ENCODE measurements around the gene SELENOV.

Gene SELENOV

DNA sequence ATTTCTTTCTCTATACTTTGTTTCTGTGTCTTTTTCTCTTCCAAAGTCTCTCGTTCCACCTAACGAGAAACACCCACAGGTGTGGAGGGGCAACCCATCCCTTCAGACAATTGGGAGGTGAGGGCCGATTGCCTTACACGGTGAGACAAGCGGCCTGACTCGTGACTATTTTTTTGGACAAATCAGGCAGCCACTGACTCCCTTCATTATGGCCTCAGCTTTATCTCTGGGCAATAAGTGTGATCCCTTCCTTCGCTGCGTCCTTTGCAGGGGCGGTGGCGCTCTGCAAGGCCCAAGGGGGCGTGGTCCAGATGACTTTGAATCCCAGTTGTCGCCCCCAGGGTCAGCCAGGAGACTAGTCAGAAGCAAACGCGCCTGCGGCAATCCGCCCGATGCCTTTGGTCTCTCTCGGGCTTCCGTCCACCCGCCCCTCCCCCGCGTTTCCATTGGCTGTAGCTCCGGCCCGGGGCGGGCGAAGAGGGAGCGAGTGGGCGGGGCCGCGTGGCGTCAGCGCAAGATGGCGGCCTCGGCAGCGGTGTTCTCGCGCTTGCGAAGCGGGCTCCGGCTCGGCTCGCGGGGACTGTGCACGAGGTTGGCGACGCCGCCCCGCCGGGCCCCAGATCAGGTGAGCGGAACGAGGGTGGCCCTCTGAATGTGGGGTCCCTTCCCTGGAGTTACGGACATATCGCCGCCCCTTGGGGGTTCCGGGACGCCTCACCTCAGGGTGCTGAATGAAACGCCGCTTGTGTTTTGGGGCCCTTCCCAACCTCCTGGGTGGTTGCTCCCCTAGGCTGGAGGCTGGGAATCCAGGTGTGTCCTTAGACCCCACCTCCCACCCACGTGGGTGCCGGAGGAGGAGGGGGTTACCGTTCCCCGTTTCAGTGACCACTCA is 34.4 kb upstream of the SELENOV start, which contains the start of gene TIMM50:
Gene TIMM50, plus strand, starts transcription at position 502 of the 892 bp plus-strand sequence. Its CDS starts 16 bp downstream, at position 518.
- H3K4me1 ChIP-seq (ENCODE audit: control insufficient read depth, low read length) = peaks cover 20% of the 10 kb centered on the region
- peaks cover 7% of the 10 kb centered on the region for H3F3A ChIP-seq (ENCODE audit: control insufficient read depth, insufficient read depth)
- H3K79me2 ChIP-seq (ENCODE audit: control insufficient read depth, low read length) = peaks cover 36% of the 10 kb centered on the region
- no peaks in the 10 kb centered on the region for H4K20me1 ChIP-seq (ENCODE audit: control insufficient read depth, insufficient read depth, low read depth, low read length)
- peaks cover 47% of the 10 kb centered on the region for H3K36me3 ChIP-seq (ENCODE audit: control insufficient read depth, low read length)
- H3K9me3 ChIP-seq (ENCODE audit: control insufficient read depth, insufficient read depth, low read length) = no peaks in the 10 kb centered on the region
- H3K9me2 ChIP-seq (replicated peaks; ENCODE audit: control insufficient read depth, low read length) = no peaks in the 10 kb centered on the region
- no peak for TF ChIP-seq EZH2phosphoT487 (IDR thresholded peaks at IDR 0.05; ENCODE audit: borderline replicate concordance, low read length)
- no peak for TF ChIP-seq CTCF (IDR thresholded peaks at IDR 0.05; ENCODE audit: low read depth, low read length, poor library complexity, severe bottlenecking)
- H3K4me2 ChIP-seq (ENCODE audit: low read length) = peak within 1 kb of the TSS; percentile 94
- H3K4me3 ChIP-seq (ENCODE audit: low read length) = peak within 1 kb of the TSS; percentile 90
- no peaks in the 10 kb centered on the region for H3K27me3 ChIP-seq (ENCODE audit: control insufficient read depth, low read length)
- peak within 1 kb of the TSS; percentile 51 for H3K27ac ChIP-seq (ENCODE audit: low read depth, low read length)

DNA sequence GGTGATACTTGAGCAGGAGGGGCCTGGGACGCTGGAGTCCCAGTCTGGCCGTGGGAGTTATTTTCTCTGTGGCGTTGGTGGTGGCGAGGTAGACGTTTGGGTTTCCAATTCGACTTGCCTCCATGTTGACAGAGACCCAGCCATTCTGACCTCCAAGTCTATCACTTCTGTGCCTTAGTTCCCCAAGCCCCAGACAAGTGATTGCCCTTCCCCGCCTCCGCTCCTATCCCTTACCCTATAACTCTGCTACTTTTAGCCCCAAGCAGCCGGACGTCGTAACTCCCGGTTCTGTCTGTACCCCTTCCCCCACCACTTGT is 33.8 kb upstream of the SELENOV start:
- Histone ChIP-seq H3K4me2 (ENCODE audit: low read length) (peak overlapping the region; percentile 94), H4K20me1 (ENCODE audit: control insufficient read depth, insufficient read depth, low read depth, low read length) (no peaks in the 10 kb centered on the region), H3F3A (ENCODE audit: control insufficient read depth, insufficient read depth) (peaks cover 7% of the 10 kb centered on the region), H3K4me3 (ENCODE audit: low read length) (peak overlapping the region; percentile 90), H3K36me3 (ENCODE audit: control insufficient read depth, low read length) (peaks cover 47% of the 10 kb centered on the region), H3K9me3 (ENCODE audit: control insufficient read depth, insufficient read depth, low read length) (no peaks in the 10 kb centered on the region), H3K27me3 (ENCODE audit: control insufficient read depth, low read length) (no peaks in the 10 kb centered on the region), H3K27ac (ENCODE audit: low read depth, low read length) (peak overlapping the region; percentile 51), H3K9me2 (replicated peaks; ENCODE audit: control insufficient read depth, low read length) (no peaks in the 10 kb centered on the region), H3K4me1 (ENCODE audit: control insufficient read depth, low read length) (peaks cover 20% of the 10 kb centered on the region), H3K79me2 (ENCODE audit: control insufficient read depth, low read length) (peaks cover 36% of the 10 kb centered on the region)
- no peak for TF ChIP-seq EZH2phosphoT487 (IDR thresholded peaks at IDR 0.05; ENCODE audit: borderline replicate concordance, low read length)
- TF ChIP-seq CTCF (IDR thresholded peaks at IDR 0.05; ENCODE audit: low read depth, low read length, poor library complexity, severe bottlenecking) = no peak

- Histone ChIP-seq H3F3A (ENCODE audit: control insufficient read depth, insufficient read depth) (peaks cover 7% of the 10 kb centered on the region), H4K20me1 (ENCODE audit: control insufficient read depth, insufficient read depth, low read depth, low read length) (no peaks in the 10 kb centered on the region), H3K79me2 (ENCODE audit: control insufficient read depth, low read length) (peaks cover 36% of the 10 kb centered on the region), H3K9me3 (ENCODE audit: control insufficient read depth, insufficient read depth, low read length) (no peaks in the 10 kb centered on the region), H3K9me2 (replicated peaks; ENCODE audit: control insufficient read depth, low read length) (no peaks in the 10 kb centered on the region), H3K4me3 (ENCODE audit: low read length) (peak overlapping the region; percentile 90), H3K27me3 (ENCODE audit: control insufficient read depth, low read length) (no peaks in the 10 kb centered on the region), H3K36me3 (ENCODE audit: control insufficient read depth, low read length) (peaks cover 47% of the 10 kb centered on the region), H3K4me1 (ENCODE audit: control insufficient read depth, low read length) (peaks cover 20% of the 10 kb centered on the region), H3K4me2 (ENCODE audit: low read length) (peak overlapping the region; percentile 94), H3K27ac (ENCODE audit: low read depth, low read length) (peak overlapping the region; percentile 51; the same call in 1 of the 2 replicates)
- TF ChIP-seq EZH2phosphoT487 (IDR thresholded peaks at IDR 0.05; ENCODE audit: borderline replicate concordance, low read length) (no peak), CTCF (IDR thresholded peaks at IDR 0.05; ENCODE audit: low read depth, low read length, poor library complexity, severe bottlenecking) (no peak)
Measured at GRCh38 chr19:39481676-39482075, 33.3 kb upstream of the SELENOV start.
